Natural killer cell (primary cell): ENCODE results near the gene PRR5L. TPM values are rescaled to one million over a fixed set of nuclear protein-coding genes. Genes with fewer than 3 reads are reported as not detected.

Experiments used
- ATAC-seq, 3 donors: fragments of 150-1000 bp in 2 of 3; fragments of 200-7000 bp in 1 of 3; cut with Tn5 transposase; 1 replicate in 1 of 3; 2 replicates in 2 of 3; pipeline ENCODE4 v1.10.0; 2021; ENCODE audit warnings: mild to moderate bottlenecking in 2 of 3, moderate library complexity in 2 of 3
- DNase-seq, 2 donors: peaks; one replicate each; pipeline versions ENCODE4 v3.0.0 to v3.0.0-alpha.2; 2013 to 2021; ENCODE audit warnings: mixed read lengths in 1 of 2
- H3K27ac ChIP-seq: one replicate; pipeline ENCODE4 v1.5.1; 2013; ENCODE audit warnings: mild to moderate bottlenecking, low read length
- H3K27me3 ChIP-seq: one replicate; pipeline ENCODE4 v1.6.1; 2013; ENCODE audit warnings: low read length; ENCODE audit not compliant: control insufficient read depth, insufficient read depth
- H3K36me3 ChIP-seq: one replicate; pipeline ENCODE4 v1.6.1; 2013; ENCODE audit warnings: low read length; ENCODE audit not compliant: control insufficient read depth, insufficient read depth
- H3K4me1 ChIP-seq: one replicate; pipeline ENCODE4 v1.6.1; 2013; ENCODE audit warnings: low read length; ENCODE audit not compliant: control insufficient read depth, insufficient read depth
- H3K4me3 ChIP-seq: one replicate; pipeline ENCODE4 v1.5.1; 2013; ENCODE audit warnings: low read length
- H3K9me3 ChIP-seq: one replicate; pipeline ENCODE4 v1.6.1; 2013; ENCODE audit warnings: low read length; ENCODE audit not compliant: control insufficient read depth, insufficient read depth
- H3K27ac Mint-ChIP-seq, 2 donors: one replicate each; pipeline ENCODE4 v1.8.0; 2022; ENCODE audit warnings: mild to moderate bottlenecking in 2 of 2, mixed read lengths in 2 of 2, moderate library complexity in 1 of 2
- H3K27me3 Mint-ChIP-seq, 2 donors: one replicate each; pipeline ENCODE4 v1.8.0; 2022; ENCODE audit warnings: low read depth in 2 of 2, mixed read lengths in 2 of 2
- H3K36me3 Mint-ChIP-seq: one replicate; pipeline ENCODE4 v1.8.0; 2022; ENCODE audit warnings: mixed read lengths
- H3K4me1 Mint-ChIP-seq, 2 donors: one replicate each; pipeline ENCODE4 v1.8.0; 2022; ENCODE audit warnings: mixed read lengths in 2 of 2
- H3K4me3 Mint-ChIP-seq: one replicate; pipeline ENCODE4 v1.8.0; 2022; ENCODE audit warnings: mild to moderate bottlenecking, moderate library complexity, mixed read lengths
- H3K9me3 Mint-ChIP-seq, 2 donors: one replicate each; pipeline ENCODE4 v1.8.0; 2022; ENCODE audit warnings: mixed read lengths in 2 of 2
- CTCF ChIP-seq: fragments of 200-600 bp; IDR thresholded peaks from one replicate; pipeline ENCODE4 v1.8.0; 2022; ENCODE audit warnings: antibody characterized with exemption
- WGBS: methylation state at CpG from one replicate; pipeline ENCODE4 v1.1.7; 2013; ENCODE audit warnings: missing lambda C conversion rate; ENCODE audit not compliant: insufficient coverage; 5-methylcytosine and 5-hydroxymethylcytosine counted together
- intact Hi-C: fragments of 100-400 bp; cut with micrococcal nuclease; formaldehyde crosslinking; loops from one replicate; pipeline ENCODE4 v1.14.2; 2022
- total RNA-seq, 4 donors: library from RNA; stranded (reverse); fragments of 120-200 nt in 1 of 4; gene quantifications; one replicate each; pipeline versions ENCODE4 v1.2.3 to v1.2.4, GENCODE V29; 2013 to 2022

The PRR5L gene
- total RNA-seq, 3 donors from 2014 or later (not counting 1 experiment from before 2014, with no cell fraction given): 128 to 367 (median 303) TPM

GRCh38 chr11:36345535-36346141, 49.5 kb downstream of the PRR5L start:
- H3K4me3 ChIP-seq: no peak overlapping the region
- H3K27me3 ChIP-seq: no peaks in the 10 kb centered on the region
- no peak overlapping the region for H3K27ac ChIP-seq
- no peaks in the 10 kb centered on the region for H3K4me1 ChIP-seq
- intact Hi-C loops: no loop called here
- peaks cover 16 to 22% of the 10 kb centered on the region in 2 donors for H3K4me1 Mint-ChIP-seq
- H3K27ac Mint-ChIP-seq: no peak overlapping the region
- WGBS: 96% methylated on average over 7 of the region's 7 CpGs
- no peak for DNase-seq
- peaks cover 17 to 19% of the 10 kb centered on the region in 2 donors for H3K27me3 Mint-ChIP-seq
- H3K36me3 ChIP-seq: no peaks in the 10 kb centered on the region
- ATAC-seq: no peak
- no peak overlapping the region for H3K4me3 Mint-ChIP-seq
- H3K9me3 ChIP-seq: no peaks in the 10 kb centered on the region
- no peak for TF ChIP-seq CTCF
- H3K36me3 Mint-ChIP-seq: no peaks in the 10 kb centered on the region
- H3K9me3 Mint-ChIP-seq: no peaks in the 10 kb centered on the region

GRCh38 chr11:36346562-36347383, 50.7 kb downstream of the PRR5L start:
- H3K9me3 Mint-ChIP-seq: no peaks in the 10 kb centered on the region
- H3K4me3 Mint-ChIP-seq: no peak overlapping the region
- H3K4me1 Mint-ChIP-seq: peaks cover 16 to 23% of the 10 kb centered on the region in 2 donors

GRCh38 chr11:36347384-36347906, 51.4 kb downstream of the PRR5L start:
- no CpG with 5 or more reads among the region's 1 CpG for WGBS
- no peak for ATAC-seq

More at GRCh38 chr11:36346562-36347383, 50.7 kb downstream of the PRR5L start:
- H3K36me3 ChIP-seq: no peaks in the 10 kb centered on the region
- H3K27me3 Mint-ChIP-seq: peaks cover 14% of the 10 kb centered on the region in 2 donors
- no peaks in the 10 kb centered on the region for H3K4me1 ChIP-seq
- no peaks in the 10 kb centered on the region for H3K36me3 Mint-ChIP-seq
- no peaks in the 10 kb centered on the region for H3K27me3 ChIP-seq
- 82% methylated on average over 4 of the region's 5 CpGs for WGBS
- ATAC-seq (no peak), DNase-seq (no peak)
- H3K27ac ChIP-seq: no peak overlapping the region
- no peaks in the 10 kb centered on the region for H3K9me3 ChIP-seq
- no peak for TF ChIP-seq CTCF
- no peak overlapping the region for H3K4me3 ChIP-seq
- H3K27ac Mint-ChIP-seq: no peak overlapping the region
- intact Hi-C loops: no loop called here

More at GRCh38 chr11:36347384-36347906, 51.4 kb downstream of the PRR5L start:
- Mint-ChIP-seq H3K4me3 (no peak overlapping the region), H3K27ac (no peak overlapping the region), H3K36me3 (no peaks in the 10 kb centered on the region), H3K4me1 (peaks cover 23 to 29% of the 10 kb centered on the region in 2 donors), H3K9me3 (no peaks in the 10 kb centered on the region), H3K27me3 (peaks cover 9% of the 10 kb centered on the region in 2 donors)
- Histone ChIP-seq H3K9me3 (no peaks in the 10 kb centered on the region), H3K36me3 (no peaks in the 10 kb centered on the region), H3K27ac (no peak overlapping the region), H3K4me3 (no peak overlapping the region), H3K27me3 (no peaks in the 10 kb centered on the region), H3K4me1 (peaks cover under 1% of the 10 kb centered on the region)
- no peak for TF ChIP-seq CTCF
- intact Hi-C loops: no loop called here
- no peak for DNase-seq
